Kidney capillary endothelial cell (primary cell): ENCODE measurements around the gene VSTM5.
"Not testable (repeated sequence)": the region's sequence is repeated elsewhere in the genome, so short reads cannot be mapped to it uniquely, and the experiment has no call there.

Experiments
- DNase-seq: peaks from one replicate; pipeline ENCODE4 v3.0.0-alpha.2; 2018; ENCODE audit warnings: low spot score

VSTM5 gene, protein sequence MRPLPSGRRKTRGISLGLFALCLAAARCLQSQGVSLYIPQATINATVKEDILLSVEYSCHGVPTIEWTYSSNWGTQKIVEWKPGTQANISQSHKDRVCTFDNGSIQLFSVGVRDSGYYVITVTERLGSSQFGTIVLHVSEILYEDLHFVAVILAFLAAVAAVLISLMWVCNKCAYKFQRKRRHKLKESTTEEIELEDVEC

DNA sequence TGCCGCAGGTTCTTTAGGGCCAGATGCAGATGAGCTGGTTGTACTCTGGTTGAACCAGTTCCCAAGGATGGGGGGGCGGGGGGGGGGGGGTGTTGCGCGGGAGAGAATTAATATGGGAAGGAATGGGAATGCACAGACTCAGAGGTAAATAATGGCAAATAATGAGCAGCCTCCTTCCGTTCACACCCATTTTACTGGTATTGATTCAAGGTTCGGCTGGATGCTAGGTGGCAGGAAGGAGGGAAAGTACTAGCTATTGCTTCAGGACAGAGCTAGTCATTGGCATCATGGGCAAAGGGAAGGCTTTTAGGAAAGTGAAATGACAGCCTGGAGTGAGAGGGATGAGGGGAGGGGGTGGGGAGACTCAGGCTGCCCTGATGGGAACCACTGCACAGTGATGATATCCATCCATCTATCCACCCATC is at the start of gene VSTM5:
Gene VSTM5 (minus strand): TSS at position 25 of the 425 bp plus-strand sequence. CDS start 116 bp downstream, outside the sequence.
- DNase-seq = no peak

DNA sequence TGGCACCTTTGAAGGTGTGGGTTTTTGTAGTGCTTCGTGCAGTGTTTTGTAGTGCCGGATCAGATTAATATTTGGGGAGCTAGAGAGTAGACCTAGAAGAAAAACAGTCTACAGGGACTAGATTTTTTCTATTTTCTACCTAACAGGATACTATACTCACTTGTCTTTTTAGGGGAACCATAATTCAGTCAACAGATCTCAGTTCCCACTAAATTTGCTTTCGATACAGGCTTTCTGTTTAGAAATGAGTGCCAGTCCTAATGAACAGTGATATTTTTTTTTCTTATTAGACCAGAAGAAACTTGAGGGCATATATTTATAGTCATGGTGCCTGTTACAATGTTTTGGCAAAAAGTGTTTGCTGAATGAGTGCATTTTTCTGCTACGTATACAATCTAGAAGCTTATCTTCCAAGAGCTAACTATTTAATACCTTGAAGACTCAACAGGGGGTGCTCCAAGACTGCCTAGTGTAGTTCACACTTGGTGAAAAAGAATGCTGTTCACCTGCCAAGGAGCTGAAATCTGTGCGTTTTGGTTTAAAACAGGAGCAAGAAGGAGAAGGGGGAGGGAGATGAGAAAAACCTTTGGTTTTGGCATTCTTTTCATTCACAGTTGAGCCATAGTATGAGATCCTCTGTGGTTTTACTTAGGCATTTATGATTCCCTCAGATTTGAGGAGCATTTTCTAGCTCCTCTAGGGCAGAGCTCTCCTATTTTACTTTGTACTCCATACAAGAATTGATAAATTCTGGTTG is 44.9 kb upstream of the VSTM5 start:
- peak; percentile 43 for DNase-seq

DNA sequence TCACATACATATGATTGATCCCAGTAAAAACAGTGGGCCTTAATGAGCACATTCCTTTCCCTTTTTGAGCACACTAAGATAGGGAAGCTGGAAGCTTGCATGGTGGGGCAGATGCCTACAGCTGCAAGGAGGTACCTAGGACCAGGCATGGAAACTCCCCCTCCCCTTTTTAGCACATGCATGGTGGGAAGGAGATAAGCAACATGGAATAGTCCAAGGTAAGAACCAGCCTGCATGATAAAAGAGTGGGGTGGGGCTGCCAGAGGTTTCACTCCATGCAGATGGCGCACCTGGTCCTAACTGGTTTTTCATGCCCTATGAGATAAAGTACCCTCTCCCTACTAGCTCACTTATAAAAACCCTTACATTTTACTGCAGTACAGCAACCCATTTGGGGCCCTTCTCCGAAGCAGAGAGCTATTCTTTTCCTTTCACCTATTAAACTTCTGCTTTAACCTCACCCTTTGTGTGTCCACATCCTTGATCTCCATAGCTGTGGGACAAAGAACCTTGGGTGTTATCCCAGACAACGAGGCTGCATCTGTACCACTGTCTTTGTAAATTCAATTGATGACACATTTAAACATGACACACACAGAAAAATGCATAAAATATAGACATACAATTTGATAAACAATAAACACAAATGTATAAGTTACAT is 40.1 kb upstream of the VSTM5 start:
- no peak for DNase-seq

DNA sequence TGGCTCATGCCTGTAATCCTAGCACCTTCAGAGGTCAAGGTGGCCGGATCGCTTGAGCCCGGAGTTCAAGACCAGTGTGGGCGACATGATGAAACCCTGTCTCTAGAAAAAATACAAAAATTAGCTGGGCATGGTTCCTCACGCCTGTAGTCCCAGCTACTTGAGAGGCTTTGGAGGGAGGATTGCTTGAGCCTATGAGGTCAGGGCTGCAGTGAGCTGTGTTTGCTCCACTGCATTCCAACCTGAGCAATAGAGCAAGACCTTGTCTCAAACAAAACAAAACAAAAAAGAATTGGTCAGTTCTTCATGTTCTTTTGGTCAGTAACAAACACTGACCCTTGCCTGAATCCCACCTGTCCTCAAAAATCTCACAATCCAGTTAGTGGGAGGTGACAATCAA is 36.7 kb upstream of the VSTM5 start:
- DNase-seq = no peak

DNA sequence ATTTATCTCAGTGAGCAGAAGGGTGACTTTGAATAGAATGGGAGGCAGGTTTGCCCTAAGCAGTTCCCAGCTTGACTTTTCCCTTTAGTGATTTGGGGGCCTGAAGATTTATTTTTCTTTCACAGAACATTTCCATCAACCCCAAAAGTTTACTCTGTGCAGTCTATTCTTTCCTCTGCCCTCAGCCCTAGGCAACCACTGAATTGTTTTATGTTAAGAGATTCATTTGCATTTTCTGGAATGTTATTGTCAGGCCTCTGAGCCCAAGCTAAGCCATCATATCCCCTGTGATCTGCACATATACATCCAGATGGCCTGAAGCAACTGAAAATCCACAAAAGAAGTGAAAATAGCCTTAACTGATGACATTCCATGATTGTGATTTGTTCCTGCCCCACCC is 28.7 kb upstream of the VSTM5 start:
- DNase-seq = not testable (repeated sequence)

DNA sequence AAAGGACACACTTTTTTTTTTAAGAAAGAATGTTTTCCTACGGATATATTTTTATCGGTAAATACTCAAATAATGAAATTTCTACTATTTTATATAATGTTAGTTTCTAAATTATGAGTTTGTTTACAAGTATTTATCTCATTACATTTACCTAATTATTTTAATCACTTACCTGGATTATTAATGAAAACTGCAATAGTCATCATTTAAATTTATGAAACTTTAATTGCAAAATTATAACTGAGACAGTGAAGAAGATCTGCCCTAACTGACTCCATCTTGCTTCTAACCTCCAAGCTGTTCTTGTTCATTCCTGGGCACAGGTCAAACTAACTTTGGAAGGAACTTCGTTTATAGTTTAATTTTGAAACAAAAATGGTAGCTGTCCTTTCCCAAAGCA is 25.2 kb upstream of the VSTM5 start:
- no peak for DNase-seq

DNA sequence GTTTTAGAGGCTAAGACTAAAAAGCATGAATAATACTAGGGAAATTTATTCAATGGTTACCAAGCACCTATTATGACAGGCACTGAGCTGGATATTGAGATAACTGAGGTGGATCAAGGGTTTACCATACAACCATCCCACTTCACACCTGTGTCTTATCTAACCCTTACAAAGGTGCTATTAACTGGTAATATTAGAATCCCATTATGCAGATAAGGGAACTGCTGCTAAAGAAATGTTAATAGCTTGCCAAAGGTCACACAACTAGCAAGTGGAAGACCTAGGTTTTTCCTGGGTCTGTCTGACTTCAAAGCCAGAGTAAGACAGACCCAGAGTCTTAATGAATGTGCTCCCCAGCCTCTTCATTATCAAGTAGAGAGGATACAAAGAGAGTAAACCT is 21.1 kb upstream of the VSTM5 start:
- DNase-seq = no peak

DNA sequence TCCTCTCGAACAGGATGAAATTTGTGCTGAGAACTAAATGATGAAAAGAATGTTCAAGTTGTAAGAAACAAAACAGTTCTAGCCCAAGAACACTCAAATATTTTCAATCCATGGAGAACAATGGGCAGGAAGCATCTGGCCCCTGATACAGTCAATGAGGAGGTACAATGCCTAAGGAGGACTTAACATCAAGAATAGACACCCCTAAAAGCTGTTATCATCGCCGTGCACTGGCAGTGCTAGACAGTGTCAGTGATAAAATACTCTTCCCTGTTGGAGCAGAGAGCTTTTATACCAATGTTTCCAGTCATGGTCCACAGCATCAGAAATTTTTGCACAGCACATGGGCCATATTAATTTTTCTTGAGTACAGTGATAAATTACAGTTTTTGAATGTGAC is 20.2 kb upstream of the VSTM5 start:
- no peak for DNase-seq

DNA sequence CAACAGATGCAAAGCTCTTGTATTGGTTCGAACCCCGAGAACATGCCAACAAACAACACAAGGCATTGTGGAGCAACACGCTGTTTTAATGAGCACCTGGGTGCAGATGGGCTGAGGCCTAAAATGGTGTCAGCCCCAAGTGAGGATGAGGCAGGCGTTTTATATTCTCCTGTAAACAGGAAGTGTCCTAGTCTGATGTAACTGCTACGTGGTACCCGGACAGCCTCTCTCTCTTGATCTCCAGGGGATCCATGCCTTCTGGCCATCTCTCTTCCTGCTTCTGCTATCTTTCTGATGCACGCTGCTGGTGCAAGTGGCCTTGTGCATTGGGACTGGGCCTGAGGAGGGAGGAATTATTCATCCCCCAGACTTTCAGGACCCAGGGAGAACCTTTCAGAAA is 19.4 kb upstream of the VSTM5 start:
- no peak for DNase-seq

DNA sequence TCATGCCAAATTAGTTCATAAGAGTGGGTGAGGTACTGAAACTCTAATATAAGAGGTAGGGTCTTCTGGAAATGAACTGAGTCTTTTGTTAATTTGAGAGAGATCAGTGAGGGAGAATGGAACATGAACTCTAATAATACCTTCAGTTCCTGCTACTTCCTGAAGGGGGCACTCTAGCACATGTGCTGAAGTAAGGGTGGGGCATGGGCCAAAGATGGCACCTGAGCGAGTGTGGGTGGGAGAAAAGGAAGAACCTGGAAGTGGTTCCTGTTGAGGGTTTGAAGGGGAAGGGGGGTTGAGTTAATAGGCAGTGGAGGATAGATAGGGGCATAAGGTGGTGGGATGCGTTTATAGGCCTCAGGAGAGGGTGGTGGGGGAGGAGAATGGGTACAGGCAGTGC is 18.0 kb upstream of the VSTM5 start:
- not testable (repeated sequence) for DNase-seq

DNA sequence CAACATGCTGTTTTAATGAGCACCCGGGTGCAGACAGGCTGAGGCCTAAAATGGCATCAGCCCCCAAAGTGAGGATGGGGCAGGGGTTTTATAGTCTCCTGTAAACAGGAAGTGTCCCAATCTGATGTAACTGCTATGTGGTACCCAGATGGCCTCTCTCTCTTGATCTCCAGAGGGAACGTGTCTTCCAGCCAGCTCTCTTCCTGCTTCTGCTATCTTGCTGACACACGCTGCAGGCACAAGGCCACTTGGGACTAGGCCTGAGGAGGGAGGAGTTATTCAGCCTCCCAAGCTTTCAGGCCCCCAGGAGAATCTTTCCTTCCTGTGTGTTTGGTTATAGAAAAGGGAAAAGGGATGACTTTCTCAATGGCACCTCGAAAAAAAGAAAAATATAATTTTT is 11.4 kb upstream of the VSTM5 start:
- DNase-seq = no peak

DNA sequence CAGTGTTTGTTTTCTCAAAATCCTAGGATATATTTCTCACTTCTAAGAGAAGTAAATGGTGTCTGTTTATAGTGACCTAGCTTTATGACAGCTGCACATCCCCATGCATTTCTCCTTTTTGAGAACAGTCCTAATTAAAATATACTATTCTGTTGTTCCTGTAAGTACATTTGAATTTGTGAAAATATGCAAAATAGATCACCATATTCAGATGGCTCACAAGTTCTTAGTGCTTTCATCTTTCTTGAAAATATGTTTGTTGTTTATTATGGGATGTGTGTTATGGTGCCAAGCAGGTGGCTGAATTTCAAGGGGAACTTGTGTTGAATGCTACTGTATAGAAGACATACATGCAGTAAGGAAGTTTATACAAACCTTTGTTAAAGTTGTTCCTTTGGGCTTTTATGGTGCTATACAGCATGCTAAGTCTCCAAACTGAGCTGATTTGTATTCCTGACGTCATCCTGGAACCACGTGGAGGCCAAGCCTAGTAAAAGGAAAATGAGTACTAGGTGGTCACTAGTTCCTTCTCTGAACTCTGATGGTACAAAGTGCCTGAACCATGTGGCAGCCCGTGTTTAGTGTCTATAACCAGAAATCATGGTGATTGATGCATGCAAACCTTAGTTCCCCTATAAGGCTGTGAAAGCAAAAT is 7.8 kb upstream of the VSTM5 start:
- DNase-seq = no peak

DNA sequence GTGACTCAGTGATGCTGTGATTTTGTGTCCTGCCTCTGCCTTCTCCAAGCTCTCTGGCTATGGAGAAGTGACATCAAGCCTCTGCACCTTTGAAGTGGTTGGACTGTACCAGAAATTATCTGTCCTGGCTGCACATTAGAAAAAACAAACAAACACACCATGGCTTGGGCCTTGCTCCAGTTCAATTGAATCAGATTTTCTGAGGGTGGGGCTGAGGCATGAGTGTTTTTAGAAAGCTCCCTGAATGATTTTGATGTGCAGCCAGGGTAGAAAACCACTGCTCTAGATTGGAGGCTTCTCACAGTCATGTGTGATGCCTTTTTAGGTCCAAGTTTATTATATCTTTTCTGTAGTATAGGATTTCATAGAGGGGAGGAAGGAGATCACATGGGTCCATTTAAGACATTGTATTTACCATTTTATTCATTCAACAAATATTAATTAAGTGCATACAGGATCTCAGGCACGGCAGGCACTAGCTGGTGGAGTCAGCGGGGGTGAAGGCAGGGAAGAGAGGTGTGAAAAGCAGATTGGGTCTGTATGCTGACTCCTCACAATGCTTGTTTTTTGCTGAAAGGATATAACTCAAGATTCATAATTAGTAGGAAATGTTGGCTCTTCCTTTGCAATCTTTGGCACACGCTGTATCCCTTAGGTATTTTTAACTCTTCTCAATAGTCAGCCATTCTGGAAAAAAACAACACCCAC is 7.1 kb upstream of the VSTM5 start:
- DNase-seq = no peak

DNA sequence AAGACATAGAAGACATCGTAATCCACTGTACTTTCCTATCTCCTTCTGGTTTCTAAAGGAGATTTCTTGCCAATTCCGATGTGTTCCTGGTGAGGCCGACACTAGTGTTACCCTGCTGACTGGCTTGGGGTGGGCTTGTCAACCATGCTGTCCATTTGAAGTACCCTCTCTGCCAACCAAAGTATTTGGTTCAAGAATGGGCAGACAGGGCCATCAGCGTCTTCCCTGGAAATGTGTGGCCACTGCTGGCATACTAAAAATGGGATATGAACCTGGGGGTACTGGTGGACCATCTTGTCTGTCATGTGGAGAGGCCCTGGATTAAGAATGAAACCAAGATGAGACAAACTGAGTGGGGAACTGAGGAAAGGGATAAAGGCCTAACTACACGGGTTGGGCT is 1.8 kb upstream of the VSTM5 start:
- no peak for DNase-seq

DNA sequence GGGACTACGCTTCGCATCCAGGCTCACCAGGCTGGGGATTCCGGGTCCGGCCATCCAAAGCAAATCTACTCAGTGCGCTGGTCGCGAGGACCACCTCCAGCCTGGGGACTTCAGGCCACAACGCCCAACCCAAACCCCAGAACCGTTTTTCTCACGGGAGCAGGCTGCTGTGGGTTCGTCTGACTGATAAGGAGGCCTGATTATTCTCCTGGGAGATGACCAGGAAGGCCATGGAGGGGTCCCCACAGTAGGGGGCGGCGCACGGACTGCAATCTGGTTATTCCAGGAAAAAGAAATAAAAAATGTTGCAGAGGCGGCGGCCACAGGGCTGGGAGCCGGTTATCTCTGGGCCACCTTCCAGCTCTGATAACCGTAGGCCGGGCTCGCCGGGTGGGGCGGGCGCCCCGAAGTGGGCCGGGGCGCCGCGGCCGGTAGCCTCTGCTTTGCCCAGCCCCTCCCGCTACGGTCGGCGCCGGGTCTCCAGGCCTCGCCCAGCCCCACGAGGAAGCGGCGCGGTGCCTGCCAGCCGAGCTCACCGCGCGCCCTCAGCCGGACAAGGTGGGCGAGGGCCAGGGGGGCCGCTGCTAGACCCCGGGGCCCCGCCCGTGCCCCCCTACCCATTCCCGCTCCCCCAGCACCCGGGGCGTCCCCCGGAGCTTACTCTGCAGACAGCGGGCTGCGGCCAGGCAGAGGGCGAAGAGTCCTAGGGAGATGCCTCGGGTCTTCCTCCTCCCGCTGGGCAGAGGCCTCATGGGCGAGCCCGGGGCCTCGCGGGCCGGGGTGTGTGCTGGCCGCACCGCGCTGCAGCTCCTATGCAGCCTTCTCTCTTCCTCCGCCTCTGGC is 446 bp downstream of the VSTM5 start:
- DNase-seq = no peak

DNA sequence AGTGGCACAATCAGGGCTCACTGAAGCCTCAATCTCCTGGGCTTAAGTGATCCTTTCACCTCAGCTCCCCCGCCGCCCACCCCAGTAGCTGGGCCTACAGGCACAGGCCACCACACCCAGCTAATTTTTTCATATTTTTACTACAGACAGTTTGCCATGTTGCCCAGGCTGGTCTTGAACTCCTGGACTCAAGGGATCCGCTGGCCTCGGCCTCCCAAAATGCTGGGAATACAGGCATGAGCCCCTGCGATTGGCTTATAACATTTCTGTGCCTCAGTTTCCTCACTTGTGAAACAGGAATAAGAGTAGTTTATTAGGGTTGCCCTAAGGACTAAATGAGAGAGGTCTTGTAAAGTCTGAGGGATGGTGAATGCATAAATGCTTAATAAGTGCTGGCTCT is 1.2 kb downstream of the VSTM5 start:
- no peak for DNase-seq

DNA sequence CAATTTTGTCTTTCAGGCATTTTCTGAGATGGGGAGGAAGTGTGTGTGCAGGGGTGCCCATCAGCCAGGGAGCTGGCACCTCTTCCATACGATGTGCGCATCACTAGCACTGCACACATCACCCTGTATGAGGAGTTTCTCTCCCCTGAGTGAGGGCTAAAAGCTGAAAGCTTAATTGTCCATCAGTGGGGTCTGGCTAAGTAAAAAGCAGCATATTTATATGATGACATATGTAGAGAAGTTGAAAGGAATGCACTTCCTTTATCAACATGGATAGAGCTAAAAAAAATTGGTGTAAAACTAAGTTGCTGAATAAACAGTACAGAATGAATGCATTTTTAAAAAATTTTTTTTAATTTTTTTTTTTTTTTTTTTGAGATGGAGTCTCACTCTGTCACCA is 4.0 kb downstream of the VSTM5 start:
- DNase-seq = no peak

DNA sequence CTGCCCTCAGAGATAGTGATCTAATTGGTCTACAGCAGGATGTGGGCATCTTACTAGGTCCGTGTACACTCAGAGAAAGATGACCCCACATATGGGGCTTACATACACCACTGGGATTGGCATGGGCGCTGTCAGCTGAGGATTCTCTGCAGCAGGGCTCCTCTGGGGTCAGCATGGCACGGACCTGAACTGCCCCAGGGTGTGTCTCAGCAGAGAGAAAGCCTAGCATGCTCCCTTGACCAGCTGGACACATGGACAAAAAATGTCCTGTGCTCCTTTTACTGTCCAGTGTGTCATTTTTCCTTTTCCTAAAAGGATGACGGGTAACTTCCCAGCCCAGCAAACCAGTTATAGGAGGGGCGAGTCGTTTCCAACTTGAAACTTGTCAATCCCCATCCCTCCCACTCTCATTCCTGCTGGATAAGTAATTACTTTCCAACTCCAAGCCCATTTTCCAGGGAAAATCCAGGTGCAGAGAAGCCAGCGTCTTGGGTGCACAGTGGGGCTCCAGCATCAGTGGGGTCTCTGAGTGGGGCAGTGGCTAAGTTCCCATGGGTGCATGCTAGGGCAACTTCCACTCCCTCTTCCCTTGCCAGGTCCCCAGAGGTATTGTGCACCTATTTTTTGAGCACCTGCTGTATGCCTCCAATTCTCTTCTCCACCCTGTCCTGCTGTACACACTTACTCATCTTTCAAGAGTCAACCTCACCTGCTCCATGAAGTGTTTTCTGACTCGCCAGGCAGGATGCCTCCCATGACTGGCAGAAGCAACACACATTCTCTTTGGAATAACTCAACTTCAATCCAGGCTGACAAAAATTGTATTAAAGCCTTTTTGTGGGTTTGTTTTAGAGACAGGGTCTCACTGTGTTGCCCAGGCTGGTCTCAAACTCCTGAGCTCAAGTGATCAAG is 5.0 kb downstream of the VSTM5 start:
- DNase-seq = no peak

DNA sequence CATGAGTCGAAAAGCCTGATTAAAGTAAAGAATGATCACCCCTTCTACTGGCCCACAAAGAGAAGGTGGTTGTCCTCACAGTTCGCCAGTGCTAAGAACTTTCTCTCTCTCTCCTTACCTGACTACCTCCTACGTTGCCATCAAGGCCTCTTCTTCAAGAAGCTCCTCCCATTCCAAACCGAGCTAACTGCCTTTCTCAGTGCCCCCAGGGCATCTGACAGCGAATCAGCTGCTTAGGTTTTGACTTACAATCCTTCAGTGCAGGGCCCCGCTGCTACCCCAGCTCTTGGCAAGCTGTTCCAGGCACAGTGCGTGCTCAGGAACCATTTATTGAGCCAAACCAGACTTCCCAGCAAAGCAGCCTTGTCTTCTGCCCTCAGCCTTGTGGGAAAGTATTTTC is 5.8 kb downstream of the VSTM5 start:
- no peak for DNase-seq

DNA sequence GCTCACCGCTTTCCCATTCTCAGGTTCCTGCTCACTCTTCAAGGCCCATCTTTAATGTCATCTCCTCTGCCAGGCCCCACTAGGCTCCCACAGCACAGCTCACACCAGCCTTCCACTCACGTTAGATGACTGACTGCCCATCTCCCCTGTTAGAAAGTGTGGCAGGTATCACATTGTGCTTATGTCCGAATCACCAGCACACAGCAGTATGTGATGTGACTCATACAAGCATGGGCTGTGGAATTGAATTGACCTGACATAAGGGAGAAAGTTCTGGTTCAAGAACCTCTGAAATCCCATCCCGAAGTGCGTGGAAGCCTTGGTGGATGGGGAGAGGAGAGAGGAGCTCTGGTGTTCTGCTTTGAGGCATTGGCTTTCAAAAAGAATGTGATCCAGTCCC is 6.5 kb downstream of the VSTM5 start:
- DNase-seq = no peak
